GM10847 (cell line): Measurements from ENCODE around the gene ANKRD33B.

Source experiments
- POLR2A ChIP-seq: IDR thresholded peaks from 2 replicates; pipeline ENCODE4 v1.6.1; 2011; ENCODE audit not compliant: insufficient read length; ENCODE audit errors: extremely low read depth

The ANKRD33B gene

GRCh38 chr5:10602031-10602806 lies 38.3 kb downstream of the ANKRD33B start:
- TF ChIP-seq POLR2A = no peak

- TF ChIP-seq POLR2A = no peak
Measured at GRCh38 chr5:10604975-10605374, 41.1 kb downstream of the ANKRD33B start.

- no peak for TF ChIP-seq POLR2A
Measured at GRCh38 chr5:10607023-10607665, 43.3 kb downstream of the ANKRD33B start.

- TF ChIP-seq POLR2A = no peak
Measured at GRCh38 chr5:10607666-10608073, 43.8 kb downstream of the ANKRD33B start.

GRCh38 chr5:10610058-10610457 lies 46.2 kb downstream of the ANKRD33B start:
- TF ChIP-seq POLR2A = no peak

GRCh38 chr5:10611290-10611689 lies 47.4 kb downstream of the ANKRD33B start:
- TF ChIP-seq POLR2A = no peak

GRCh38 chr5:10612251-10612650 lies 48.4 kb downstream of the ANKRD33B start:
- no peak for TF ChIP-seq POLR2A

GRCh38 chr5:10615693-10616092 lies 51.8 kb downstream of the ANKRD33B start:
- TF ChIP-seq POLR2A = no peak

- no peak for TF ChIP-seq POLR2A
Measured at GRCh38 chr5:10617103-10617502, 53.2 kb downstream of the ANKRD33B start.

- TF ChIP-seq POLR2A = no peak
Measured at GRCh38 chr5:10618311-10618710, 54.4 kb downstream of the ANKRD33B start.

- TF ChIP-seq POLR2A = no peak
Measured at GRCh38 chr5:10619649-10620048, 55.8 kb downstream of the ANKRD33B start.

GRCh38 chr5:10620346-10620745 lies 56.5 kb downstream of the ANKRD33B start:
- TF ChIP-seq POLR2A = no peak

GRCh38 chr5:10621832-10622231 lies 58.0 kb downstream of the ANKRD33B start:
- TF ChIP-seq POLR2A = no peak

GRCh38 chr5:10622810-10623209 lies 58.9 kb downstream of the ANKRD33B start:
- no peak for TF ChIP-seq POLR2A

- no peak for TF ChIP-seq POLR2A
Measured at GRCh38 chr5:10623305-10623910, 59.5 kb downstream of the ANKRD33B start.

GRCh38 chr5:10624206-10624605 lies 60.3 kb downstream of the ANKRD33B start:
- no peak for TF ChIP-seq POLR2A
